Measurements from ENCODE around the gene KCNK18.

KCNK18 gene

DNA sequence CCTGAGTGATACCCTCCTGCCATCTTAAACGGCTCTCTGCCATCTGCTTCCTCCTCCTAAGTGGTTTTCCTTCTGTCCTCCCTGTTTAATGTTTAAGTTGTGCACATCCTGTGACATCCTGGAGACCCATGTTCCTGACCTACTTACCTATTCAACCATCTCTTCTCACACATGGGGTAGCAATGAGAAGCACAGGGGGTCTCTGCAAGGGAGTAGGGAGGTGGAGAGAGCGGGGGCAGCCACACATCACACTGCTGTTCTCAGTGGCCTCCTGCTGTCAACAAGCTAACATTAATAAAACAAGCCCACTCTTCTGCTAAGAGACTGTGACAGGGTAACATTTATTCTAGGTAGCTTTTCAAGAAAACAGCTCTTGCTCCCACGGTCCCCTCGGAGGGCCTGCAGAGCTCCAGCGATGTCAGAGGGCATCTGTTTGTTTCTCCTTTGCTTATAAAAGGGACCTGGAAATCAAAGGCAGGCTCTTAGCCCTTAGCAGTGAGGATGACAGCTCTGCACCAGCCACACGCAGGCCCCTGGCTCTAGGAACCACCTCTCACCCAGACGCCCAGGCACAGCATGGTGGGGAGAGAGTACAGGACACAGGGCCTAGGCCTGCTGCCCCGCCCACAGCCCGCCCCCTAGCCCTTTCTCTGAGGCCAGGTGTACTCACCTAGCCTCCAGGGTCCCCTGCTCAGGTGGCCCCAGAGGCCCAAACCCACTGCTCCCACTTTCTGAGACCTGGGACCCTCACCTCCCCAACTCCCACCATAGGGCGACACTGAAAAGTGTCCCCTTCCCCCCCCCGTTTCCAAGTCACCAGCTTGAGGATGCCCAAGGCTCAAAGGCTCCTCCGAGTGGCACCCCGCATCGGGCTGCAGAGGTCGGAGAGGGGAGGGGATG, 42.7 kb downstream of the KCNK18 start:
- ATAC-seq, result no peak
- TF ChIP-seq GLIS3 (CRISPR knock-in tag; IDR thresholded peaks at IDR 0.05) (no peak), ZFP30 (CRISPR knock-in tag; IDR thresholded peaks at IDR 0.05) (no peak), SNAI2 (CRISPR knock-in tag; IDR thresholded peaks at IDR 0.05) (no peak), CSDC2 (CRISPR knock-in tag; IDR thresholded peaks at IDR 0.05) (no peak), ISL1 (CRISPR knock-in tag; IDR thresholded peaks at IDR 0.05) (no peak), TOX (CRISPR knock-in tag; IDR thresholded peaks at IDR 0.05; ENCODE audit: borderline replicate concordance) (no peak), OSR1 (CRISPR knock-in tag; IDR thresholded peaks at IDR 0.05) (no peak), ZC3H10 (CRISPR knock-in tag; IDR thresholded peaks at IDR 0.05) (no peak), ZFP3 (CRISPR knock-in tag; IDR thresholded peaks at IDR 0.05) (no peak), ZNF8 (CRISPR knock-in tag; IDR thresholded peaks at IDR 0.05) (no peak), CSRNP3 (CRISPR knock-in tag; IDR thresholded peaks at IDR 0.05) (no peak), ESRRG (CRISPR knock-in tag; IDR thresholded peaks at IDR 0.05) (no peak), POU6F1 (CRISPR knock-in tag; IDR thresholded peaks at IDR 0.05; ENCODE audit: borderline replicate concordance, low read depth) (no peak), TCF4 (CRISPR knock-in tag; IDR thresholded peaks at IDR 0.05; ENCODE audit: borderline replicate concordance) (no peak), RARB (CRISPR knock-in tag; IDR thresholded peaks at IDR 0.05) (no peak), ZNF565 (CRISPR knock-in tag; conservative IDR thresholded peaks at IDR 0.05; ENCODE audit: low read depth) (no peak)
- TF ChIP-seq, protein P1, sequence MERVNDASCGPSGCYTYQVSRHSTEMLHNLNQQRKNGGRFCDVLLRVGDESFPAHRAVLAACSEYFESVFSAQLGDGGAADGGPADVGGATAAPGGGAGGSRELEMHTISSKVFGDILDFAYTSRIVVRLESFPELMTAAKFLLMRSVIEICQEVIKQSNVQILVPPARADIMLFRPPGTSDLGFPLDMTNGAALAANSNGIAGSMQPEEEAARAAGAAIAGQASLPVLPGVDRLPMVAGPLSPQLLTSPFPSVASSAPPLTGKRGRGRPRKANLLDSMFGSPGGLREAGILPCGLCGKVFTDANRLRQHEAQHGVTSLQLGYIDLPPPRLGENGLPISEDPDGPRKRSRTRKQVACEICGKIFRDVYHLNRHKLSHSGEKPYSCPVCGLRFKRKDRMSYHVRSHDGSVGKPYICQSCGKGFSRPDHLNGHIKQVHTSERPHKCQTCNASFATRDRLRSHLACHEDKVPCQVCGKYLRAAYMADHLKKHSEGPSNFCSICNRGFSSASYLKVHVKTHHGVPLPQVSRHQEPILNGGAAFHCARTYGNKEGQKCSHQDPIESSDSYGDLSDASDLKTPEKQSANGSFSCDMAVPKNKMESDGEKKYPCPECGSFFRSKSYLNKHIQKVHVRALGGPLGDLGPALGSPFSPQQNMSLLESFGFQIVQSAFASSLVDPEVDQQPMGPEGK (CRISPR knock-in tag; IDR thresholded peaks at IDR 0.05; ENCODE audit: borderline replicate concordance), result no peak
- TF ChIP-seq, protein P2, sequence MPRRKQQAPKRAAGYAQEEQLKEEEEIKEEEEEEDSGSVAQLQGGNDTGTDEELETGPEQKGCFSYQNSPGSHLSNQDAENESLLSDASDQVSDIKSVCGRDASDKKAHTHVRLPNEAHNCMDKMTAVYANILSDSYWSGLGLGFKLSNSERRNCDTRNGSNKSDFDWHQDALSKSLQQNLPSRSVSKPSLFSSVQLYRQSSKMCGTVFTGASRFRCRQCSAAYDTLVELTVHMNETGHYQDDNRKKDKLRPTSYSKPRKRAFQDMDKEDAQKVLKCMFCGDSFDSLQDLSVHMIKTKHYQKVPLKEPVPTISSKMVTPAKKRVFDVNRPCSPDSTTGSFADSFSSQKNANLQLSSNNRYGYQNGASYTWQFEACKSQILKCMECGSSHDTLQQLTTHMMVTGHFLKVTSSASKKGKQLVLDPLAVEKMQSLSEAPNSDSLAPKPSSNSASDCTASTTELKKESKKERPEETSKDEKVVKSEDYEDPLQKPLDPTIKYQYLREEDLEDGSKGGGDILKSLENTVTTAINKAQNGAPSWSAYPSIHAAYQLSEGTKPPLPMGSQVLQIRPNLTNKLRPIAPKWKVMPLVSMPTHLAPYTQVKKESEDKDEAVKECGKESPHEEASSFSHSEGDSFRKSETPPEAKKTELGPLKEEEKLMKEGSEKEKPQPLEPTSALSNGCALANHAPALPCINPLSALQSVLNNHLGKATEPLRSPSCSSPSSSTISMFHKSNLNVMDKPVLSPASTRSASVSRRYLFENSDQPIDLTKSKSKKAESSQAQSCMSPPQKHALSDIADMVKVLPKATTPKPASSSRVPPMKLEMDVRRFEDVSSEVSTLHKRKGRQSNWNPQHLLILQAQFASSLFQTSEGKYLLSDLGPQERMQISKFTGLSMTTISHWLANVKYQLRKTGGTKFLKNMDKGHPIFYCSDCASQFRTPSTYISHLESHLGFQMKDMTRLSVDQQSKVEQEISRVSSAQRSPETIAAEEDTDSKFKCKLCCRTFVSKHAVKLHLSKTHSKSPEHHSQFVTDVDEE (CRISPR knock-in tag; IDR thresholded peaks at IDR 0.05), result no peak
- TF ChIP-seq, protein P3, sequence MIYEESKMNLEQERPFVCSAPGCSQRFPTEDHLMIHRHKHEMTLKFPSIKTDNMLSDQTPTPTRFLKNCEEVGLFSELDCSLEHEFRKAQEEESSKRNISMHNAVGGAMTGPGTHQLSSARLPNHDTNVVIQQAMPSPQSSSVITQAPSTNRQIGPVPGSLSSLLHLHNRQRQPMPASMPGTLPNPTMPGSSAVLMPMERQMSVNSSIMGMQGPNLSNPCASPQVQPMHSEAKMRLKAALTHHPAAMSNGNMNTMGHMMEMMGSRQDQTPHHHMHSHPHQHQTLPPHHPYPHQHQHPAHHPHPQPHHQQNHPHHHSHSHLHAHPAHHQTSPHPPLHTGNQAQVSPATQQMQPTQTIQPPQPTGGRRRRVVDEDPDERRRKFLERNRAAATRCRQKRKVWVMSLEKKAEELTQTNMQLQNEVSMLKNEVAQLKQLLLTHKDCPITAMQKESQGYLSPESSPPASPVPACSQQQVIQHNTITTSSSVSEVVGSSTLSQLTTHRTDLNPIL (CRISPR knock-in tag; IDR thresholded peaks at IDR 0.05; ENCODE audit: low read depth), result no peak

DNA sequence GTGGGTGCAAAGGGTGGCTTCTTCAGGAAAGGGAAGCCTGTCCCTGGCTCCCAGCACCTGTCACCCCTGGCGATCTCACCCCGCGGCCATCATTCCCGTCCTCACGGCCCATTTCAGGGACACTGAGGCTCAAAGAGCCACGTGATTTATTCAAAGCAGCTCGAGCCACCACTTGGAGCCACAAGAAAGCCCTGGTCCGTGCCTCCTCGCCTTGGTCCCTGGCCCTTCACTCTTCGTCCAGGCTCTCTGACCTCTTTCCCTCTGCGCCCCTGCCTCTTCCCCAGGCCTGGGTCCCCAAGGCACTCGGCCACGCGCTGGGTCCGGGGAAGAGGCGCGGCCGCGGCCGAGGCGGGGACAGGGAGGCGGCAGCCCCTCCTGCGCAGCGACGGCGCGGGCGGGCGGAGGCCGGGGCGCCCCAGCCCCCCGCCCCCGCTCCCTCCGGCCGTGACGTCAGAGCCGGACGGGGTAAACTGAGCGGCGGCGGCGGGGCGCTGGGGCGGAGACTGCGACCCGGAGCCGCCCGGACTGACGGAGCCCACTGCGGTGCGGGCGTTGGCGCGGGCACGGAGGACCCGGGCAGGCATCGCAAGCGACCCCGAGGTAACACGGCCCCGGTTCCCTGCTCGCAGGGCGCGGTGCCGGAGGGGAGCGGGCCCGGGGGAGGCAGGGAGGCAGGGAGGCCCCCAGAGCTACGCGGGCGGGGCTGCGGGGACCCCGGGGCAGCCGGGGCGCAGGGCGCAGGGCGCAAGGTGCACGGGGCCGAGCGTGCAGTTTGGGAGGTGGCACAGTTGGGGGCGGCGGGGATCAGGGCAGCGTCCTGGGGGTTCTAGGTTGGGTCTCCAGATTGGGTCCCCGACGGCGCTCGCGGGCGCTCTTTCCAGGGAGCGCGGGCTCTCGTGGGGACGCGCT, 43.6 kb downstream of the KCNK18 start, which contains the start of gene SLC18A2:
SLC18A2 (plus strand) TSS at position 494 of the 909 bp plus-strand sequence. CDS start 580 bp downstream, outside the sequence.
- TF ChIP-seq ZNF8 (CRISPR knock-in tag; IDR thresholded peaks at IDR 0.05) (no peak), ISL1 (CRISPR knock-in tag; IDR thresholded peaks at IDR 0.05) (no peak), PPARA (CRISPR knock-in tag; IDR thresholded peaks at IDR 0.05; ENCODE audit: borderline replicate concordance) (no peak), ZNF565 (CRISPR knock-in tag; conservative IDR thresholded peaks at IDR 0.05; ENCODE audit: low read depth) (no peak), ZFP30 (CRISPR knock-in tag; IDR thresholded peaks at IDR 0.05) (no peak), CSDC2 (CRISPR knock-in tag; IDR thresholded peaks at IDR 0.05) (no peak), CSRNP3 (CRISPR knock-in tag; IDR thresholded peaks at IDR 0.05) (no peak), ESRRG (CRISPR knock-in tag; IDR thresholded peaks at IDR 0.05) (no peak), RARB (CRISPR knock-in tag; IDR thresholded peaks at IDR 0.05) (no peak), OSR1 (CRISPR knock-in tag; IDR thresholded peaks at IDR 0.05) (no peak), ARNTL (CRISPR knock-in tag; IDR thresholded peaks at IDR 0.05; ENCODE audit: borderline replicate concordance, low read depth) (no peak), TOX (CRISPR knock-in tag; IDR thresholded peaks at IDR 0.05; ENCODE audit: borderline replicate concordance) (no peak)
- TF ChIP-seq, protein P2 (CRISPR knock-in tag; IDR thresholded peaks at IDR 0.05), result no peak

More for the DNA sequence above, 43.6 kb downstream of the KCNK18 start, which contains the start of gene SLC18A2:
- no peak; the same call in 2 of the 3 replicates for ATAC-seq
